ENCODE data around the gene LRIG1.

Gene LRIG1

DNA sequence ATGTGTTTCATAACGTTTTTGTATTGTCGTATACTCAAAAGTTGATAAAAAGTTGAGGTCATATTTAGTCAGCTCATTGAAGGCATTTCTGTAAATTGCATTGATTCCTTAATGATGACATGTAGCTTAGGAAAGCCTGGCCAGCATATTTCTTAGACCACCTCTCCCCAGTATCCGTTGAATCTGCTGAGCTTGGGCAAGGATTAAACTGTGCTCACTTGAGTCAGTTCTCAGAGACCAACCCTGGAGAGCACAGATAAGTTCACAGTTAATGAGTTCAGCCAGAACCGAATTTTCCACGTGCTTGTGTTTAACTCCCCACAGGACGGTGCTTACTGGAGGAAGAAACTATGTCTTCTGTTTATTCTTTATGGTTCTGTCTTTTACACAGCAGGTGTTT lies 147.3 kb downstream of the LRIG1 start:
- Mint-ChIP-seq H3K4me3 (no peak overlapping the region), H3K27me3 (ENCODE audit: low read depth) (no peaks in the 10 kb centered on the region), H3K9me3 (no peaks in the 10 kb centered on the region), H3K27ac (no peak overlapping the region), H3K4me1 (ENCODE audit: low read depth) (peaks cover 34% of the 10 kb centered on the region), H3K36me3 (ENCODE audit: low read depth) (peaks cover 6% of the 10 kb centered on the region)
- no peak for DNase-seq (ENCODE audit: low spot score)

DNA sequence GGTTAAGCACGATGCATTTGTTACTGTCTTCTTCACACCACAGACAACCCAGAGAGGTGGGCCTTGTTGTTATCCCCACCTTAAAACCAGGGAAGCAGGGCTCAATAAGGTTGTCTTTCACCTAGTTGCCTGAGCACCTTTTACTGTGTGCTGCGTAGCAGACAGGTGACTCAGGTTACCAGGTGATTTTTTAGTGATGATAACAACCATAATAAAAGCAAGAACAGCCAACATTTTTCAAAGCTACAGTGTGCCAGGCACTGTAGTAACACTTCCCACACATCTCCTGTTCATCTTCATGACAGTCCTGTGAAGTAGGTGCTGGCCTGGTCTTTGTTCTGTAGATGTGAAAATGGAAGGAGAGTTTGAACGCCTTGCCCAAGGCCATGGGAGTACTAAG lies 147.8 kb downstream of the LRIG1 start:
- H3K9me3 Mint-ChIP-seq = no peaks in the 10 kb centered on the region
- H3K27ac Mint-ChIP-seq = no peak overlapping the region
- no peak overlapping the region for H3K4me3 Mint-ChIP-seq
- H3K36me3 Mint-ChIP-seq (ENCODE audit: low read depth) = peaks cover 5% of the 10 kb centered on the region
- H3K27me3 Mint-ChIP-seq (ENCODE audit: low read depth) = no peaks in the 10 kb centered on the region
- no peak for DNase-seq (ENCODE audit: low spot score)
- H3K4me1 Mint-ChIP-seq (ENCODE audit: low read depth) = peaks cover 34% of the 10 kb centered on the region

- H3K27ac Mint-ChIP-seq = no peak overlapping the region
- DNase-seq (ENCODE audit: low spot score) = no peak
- H3K27me3 Mint-ChIP-seq (ENCODE audit: low read depth) = no peaks in the 10 kb centered on the region
These were observed 150.2 kb downstream of the LRIG1 start for GRCh38 chr3:66350601-66351000.

GRCh38 chr3:66348704-66349103 lies 152.1 kb downstream of the LRIG1 start:
- H3K4me1 Mint-ChIP-seq (ENCODE audit: low read depth) = peaks cover 12% of the 10 kb centered on the region
- no peak for DNase-seq (ENCODE audit: low spot score)
- no peaks in the 10 kb centered on the region for H3K27me3 Mint-ChIP-seq (ENCODE audit: low read depth)
- peaks cover 13% of the 10 kb centered on the region for H3K36me3 Mint-ChIP-seq (ENCODE audit: low read depth)
- H3K9me3 Mint-ChIP-seq = no peaks in the 10 kb centered on the region
- H3K27ac Mint-ChIP-seq = no peak overlapping the region
- no peak overlapping the region for H3K4me3 Mint-ChIP-seq

More at GRCh38 chr3:66350601-66351000, 150.2 kb downstream of the LRIG1 start:
- no peak overlapping the region for H3K4me3 Mint-ChIP-seq
- peaks cover 27% of the 10 kb centered on the region for H3K4me1 Mint-ChIP-seq (ENCODE audit: low read depth)
- H3K36me3 Mint-ChIP-seq (ENCODE audit: low read depth) = peaks cover 16% of the 10 kb centered on the region
- H3K9me3 Mint-ChIP-seq = no peaks in the 10 kb centered on the region

DNA sequence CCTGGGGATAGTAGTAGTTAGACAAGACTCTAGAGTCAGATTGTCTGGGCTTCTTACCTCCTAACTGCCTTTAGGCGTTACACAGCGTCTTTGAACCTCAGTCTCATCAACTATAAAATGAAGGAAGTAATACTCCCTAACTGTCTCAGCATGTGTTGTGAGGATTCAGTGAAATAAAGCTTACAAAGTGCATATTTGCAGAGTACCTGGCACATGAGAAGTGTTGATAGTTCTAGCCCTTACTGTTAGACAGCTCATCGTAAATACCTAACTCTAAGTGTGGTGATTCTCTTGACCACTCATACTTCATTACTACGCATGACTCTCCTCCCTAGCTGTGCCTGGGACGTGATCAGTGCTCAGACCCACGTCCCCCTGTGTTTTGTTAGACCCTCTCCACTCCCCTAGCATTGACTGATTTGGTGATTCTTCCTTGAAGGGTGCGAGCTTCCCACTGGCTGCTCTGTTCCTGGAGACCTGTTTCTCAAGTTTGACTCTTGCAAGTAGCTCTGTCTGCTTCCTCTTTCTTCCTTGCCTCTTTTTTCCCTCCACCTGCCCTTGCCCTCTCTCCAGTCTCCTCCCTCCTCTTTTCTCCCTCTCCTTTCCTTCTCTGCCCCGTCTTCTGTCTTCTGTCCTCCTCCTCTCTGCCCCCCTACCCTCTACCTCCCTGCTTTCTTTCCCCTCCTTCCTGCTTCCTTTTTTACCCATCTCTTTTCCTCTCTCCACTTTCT lies 155.8 kb downstream of the LRIG1 start:
- H3K27ac Mint-ChIP-seq = no peak overlapping the region
- peaks cover 1% of the 10 kb centered on the region for H3K4me1 Mint-ChIP-seq (ENCODE audit: low read depth)
- H3K9me3 Mint-ChIP-seq = no peaks in the 10 kb centered on the region
- DNase-seq (ENCODE audit: low spot score) = no peak
- no peak overlapping the region for H3K4me3 Mint-ChIP-seq
- H3K27me3 Mint-ChIP-seq (ENCODE audit: low read depth) = no peaks in the 10 kb centered on the region
- H3K36me3 Mint-ChIP-seq (ENCODE audit: low read depth) = peaks cover 11% of the 10 kb centered on the region

- no peaks in the 10 kb centered on the region for H3K9me3 Mint-ChIP-seq
- H3K36me3 Mint-ChIP-seq (ENCODE audit: low read depth) = peaks cover 11% of the 10 kb centered on the region
- no peak overlapping the region for H3K27ac Mint-ChIP-seq
- H3K27me3 Mint-ChIP-seq (ENCODE audit: low read depth) = no peaks in the 10 kb centered on the region
- no peak for DNase-seq (ENCODE audit: low spot score)
- peaks cover 1% of the 10 kb centered on the region for H3K4me1 Mint-ChIP-seq (ENCODE audit: low read depth)
- H3K4me3 Mint-ChIP-seq = no peak overlapping the region
These were observed 156.4 kb downstream of the LRIG1 start for GRCh38 chr3:66344391-66344811.

- no peaks in the 10 kb centered on the region for H3K27me3 Mint-ChIP-seq (ENCODE audit: low read depth)
- no peak overlapping the region for H3K27ac Mint-ChIP-seq
- DNase-seq (ENCODE audit: low spot score) = no peak
- peaks cover 8% of the 10 kb centered on the region for H3K36me3 Mint-ChIP-seq (ENCODE audit: low read depth)
- no peaks in the 10 kb centered on the region for H3K9me3 Mint-ChIP-seq
- H3K4me1 Mint-ChIP-seq (ENCODE audit: low read depth) = peaks cover 1% of the 10 kb centered on the region
- H3K4me3 Mint-ChIP-seq = no peak overlapping the region
These were observed 158.0 kb downstream of the LRIG1 start for GRCh38 chr3:66342717-66343356.

DNA sequence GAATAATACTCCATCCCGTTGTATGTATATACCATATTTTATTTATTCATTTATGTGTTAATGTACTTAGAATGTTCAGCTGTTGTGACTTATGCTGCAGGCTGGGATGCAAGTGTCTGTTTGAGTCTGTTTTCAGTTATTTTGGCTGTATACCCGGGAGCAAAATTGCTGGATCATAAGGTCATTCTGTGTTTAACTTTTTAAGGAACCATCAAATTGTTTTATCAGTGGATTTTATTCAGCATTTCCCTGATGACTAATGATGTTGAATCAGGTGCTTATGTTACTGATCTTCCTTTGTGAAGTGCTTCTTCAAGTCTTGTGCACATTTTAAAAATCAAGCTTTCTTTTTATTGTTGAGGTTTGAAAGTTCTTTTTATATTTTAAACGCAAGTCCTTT lies 161.9 kb downstream of the LRIG1 start:
- Mint-ChIP-seq H3K27me3 (ENCODE audit: low read depth) (no peaks in the 10 kb centered on the region), H3K27ac (no peak overlapping the region), H3K9me3 (no peaks in the 10 kb centered on the region), H3K36me3 (ENCODE audit: low read depth) (no peaks in the 10 kb centered on the region), H3K4me1 (ENCODE audit: low read depth) (peaks cover 4% of the 10 kb centered on the region), H3K4me3 (no peak overlapping the region)
- no peak for DNase-seq (ENCODE audit: low spot score)

GRCh38 chr3:66336333-66336766 lies 164.5 kb downstream of the LRIG1 start:
- Mint-ChIP-seq H3K27me3 (ENCODE audit: low read depth) (no peaks in the 10 kb centered on the region), H3K4me3 (no peak overlapping the region), H3K27ac (no peak overlapping the region), H3K4me1 (ENCODE audit: low read depth) (peaks cover 3% of the 10 kb centered on the region), H3K9me3 (no peaks in the 10 kb centered on the region), H3K36me3 (ENCODE audit: low read depth) (no peaks in the 10 kb centered on the region)
- DNase-seq (ENCODE audit: low spot score) = no peak

DNA sequence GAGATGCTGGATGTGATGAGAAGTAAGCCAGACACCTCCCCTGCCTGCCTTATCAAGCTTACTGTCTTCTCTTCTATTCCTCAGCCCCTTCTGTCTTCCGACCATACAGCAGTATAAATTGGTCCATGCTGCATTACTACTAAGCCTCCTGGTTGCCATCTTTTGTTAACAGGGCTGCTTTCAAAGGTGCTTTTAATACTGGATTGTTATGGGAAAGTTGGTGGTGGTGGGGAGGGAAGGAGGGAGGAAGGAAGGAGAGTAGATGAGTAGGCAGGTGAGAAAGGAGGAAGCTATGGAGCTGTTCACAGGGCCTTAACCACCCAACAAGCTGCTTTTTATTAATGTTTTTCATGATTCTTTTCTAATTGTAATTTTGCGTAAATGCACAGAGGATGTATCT lies 165.2 kb downstream of the LRIG1 start:
- no peaks in the 10 kb centered on the region for H3K9me3 Mint-ChIP-seq
- DNase-seq (ENCODE audit: low spot score) = no peak
- H3K27ac Mint-ChIP-seq = no peak overlapping the region
- no peaks in the 10 kb centered on the region for H3K27me3 Mint-ChIP-seq (ENCODE audit: low read depth)
- peaks cover 3% of the 10 kb centered on the region for H3K4me1 Mint-ChIP-seq (ENCODE audit: low read depth)
- no peaks in the 10 kb centered on the region for H3K36me3 Mint-ChIP-seq (ENCODE audit: low read depth)
- no peak overlapping the region for H3K4me3 Mint-ChIP-seq

Data from T-helper 2 cell treated with Interferon-gamma antibody and Interleukin-4, amounts not matched to agents 5 μg/mL and 100 μg/mL, for 36 hours (primary cell).